GM12878 (cell line): ENCODE results near the gene ASMTL. TPM values are rescaled to one million over a fixed set of nuclear protein-coding genes. Genes with fewer than 3 reads are reported as not detected.

Experiments used
- ATAC-seq: fragments of 200-7000 bp; cut with Tn5 transposase; 3 replicates; pipeline ENCODE4 v1.9.1; 2020; ENCODE audit warnings: mild to moderate bottlenecking, moderate library complexity
- BruUV-seq: library from RNA; stranded (reverse); fragments of 400-500 nt; replicated peaks from 2 replicates; lab custom pipeline; 2021; lab: Mats Ljungman, UMichigan
- CTCF ChIA-PET: fragments of 300-600 bp; sonication (Branson Sonifier 250); formaldehyde crosslinking; extraction: SDS; loops from one replicate; lab custom pipeline; 2021; ENCODE audit warnings: inconsistent platforms; lab: Yijun Ruan, JAX
- POLR2A ChIA-PET: fragments of 350-600 bp; formaldehyde crosslinking; extraction: SDS; loops from one replicate; lab custom pipeline; 2021; ENCODE audit warnings: inconsistent platforms; lab: Charles Lee
- RAD21 ChIA-PET: fragments of 300-600 bp; sonication (Branson Sonifier 250); formaldehyde crosslinking; loops from one replicate; lab custom pipeline; 2023; ENCODE audit warnings: antibody characterized with exemption; ENCODE audit not compliant: unreplicated experiment; lab: Charles Lee
- SMC1A ChIA-PET: fragments of 300-600 bp; sonication (Branson Sonifier 250); formaldehyde crosslinking; loops from one replicate; lab custom pipeline; 2023; ENCODE audit not compliant: unreplicated experiment, uncharacterized antibody; lab: Charles Lee
- DNase-seq: peaks from one replicate; pipeline ENCODE4 v3.0.0-alpha.2; 2011; ENCODE audit warnings: low read depth, low spot score
- FAIRE-seq: peaks from 3 replicates; lab custom pipeline; 2011; peaks lifted over from hg19 to GRCh38; lab: Jason Lieb, UNC
- H2AFZ ChIP-seq: 2 replicates; pipeline ENCODE4 v1.6.0; 2011; ENCODE audit warnings: low read depth, low read length, control low read depth; ENCODE audit not compliant: control insufficient read depth
- H3K27ac ChIP-seq: 2 replicates; pipeline ENCODE4 v1.5.1; 2011; ENCODE audit warnings: control low read depth; ENCODE audit not compliant: control insufficient read depth, insufficient read depth
- H3K27me3 ChIP-seq, 2 experiments: replicated peaks in 1 of 2; 2 replicates each; pipeline versions ENCODE4 v1.6.0 to v1.6.1; 2011; ENCODE audit warnings: low read length in 1 of 2; ENCODE audit not compliant: control insufficient read depth in 2 of 2, insufficient read depth in 2 of 2
- H3K36me3 ChIP-seq, 2 experiments: 2 replicates each; pipeline ENCODE4 v1.5.1; 2011; ENCODE audit warnings: low read length in 1 of 2; ENCODE audit not compliant: control insufficient read depth in 2 of 2, insufficient read depth in 2 of 2
- H3K4me1 ChIP-seq: 2 replicates; pipeline ENCODE4 v1.6.1; 2011; ENCODE audit warnings: mild to moderate bottlenecking, low read length, moderate library complexity, mixed read lengths; ENCODE audit not compliant: control insufficient read depth, insufficient read depth
- H3K4me2 ChIP-seq: 2 replicates; pipeline ENCODE4 v1.6.0; 2011; ENCODE audit warnings: control low read depth; ENCODE audit not compliant: control insufficient read depth, insufficient read depth
- H3K4me3 ChIP-seq: fragments of 200-600 bp; sonication (generic); 2 replicates; pipeline ENCODE4 v1.5.1; 2016
- H3K79me2 ChIP-seq: 2 replicates; pipeline ENCODE4 v1.6.0; 2011; ENCODE audit warnings: low read length; ENCODE audit not compliant: control insufficient read depth, insufficient read depth
- H3K9ac ChIP-seq: 2 replicates; pipeline ENCODE4 v1.8.0; 2011; ENCODE audit warnings: low read length, control low read depth, mixed read lengths; ENCODE audit not compliant: control insufficient read depth, insufficient read depth
- H3K9me3 ChIP-seq: replicated peaks from 3 replicates; pipeline ENCODE4 v1.5.1; 2011; ENCODE audit warnings: mild to moderate bottlenecking, low read length; ENCODE audit not compliant: control insufficient read depth, insufficient read depth
- H4K20me1 ChIP-seq: 2 replicates; pipeline ENCODE4 v1.6.0; 2011; ENCODE audit not compliant: control insufficient read depth, insufficient read depth
- BACH1 ChIP-seq: fragments of 450-650 bp; IDR thresholded peaks from 2 replicates; pipeline ENCODE4 v1.6.1; 2017; ENCODE audit warnings: mild to moderate bottlenecking, borderline replicate concordance
- CHD1 ChIP-seq: IDR thresholded peaks from 2 replicates; pipeline ENCODE4 v1.6.1; 2012; ENCODE audit warnings: low read depth, low read length, improper control_type of control experiment
- ETV6 ChIP-seq, 2 experiments: fragments of 450-650 bp in 1 of 2; IDR thresholded peaks in 1 of 2; conservative IDR thresholded peaks in 1 of 2; 2 replicates each; pipeline ENCODE4 v1.6.1; 2014; ENCODE audit warnings: antibody characterized with exemption in 1 of 2, borderline replicate concordance in 1 of 2, low read depth in 1 of 2, mild to moderate bottlenecking in 1 of 2, moderate library complexity in 1 of 2
- POLR2AphosphoS5 ChIP-seq: IDR thresholded peaks from 2 replicates; pipeline ENCODE4 v1.6.1; 2011; ENCODE audit warnings: mild to moderate bottlenecking, low read length, inconsistent platforms
- YY1 ChIP-seq: IDR thresholded peaks from 2 replicates; pipeline ENCODE4 v1.6.1; 2011; ENCODE audit warnings: low read depth, mild to moderate bottlenecking, low read length
- ZSCAN29 ChIP-seq: fragments of 450-650 bp; IDR thresholded peaks from 2 replicates; pipeline ENCODE4 v1.6.1; 2017; ENCODE audit warnings: mild to moderate bottlenecking, moderate library complexity
- WGBS: methylation state at CpG from one replicate; pipeline ENCODE4 v1.1.6; 2016; ENCODE audit warnings: low lambda C conversion rate; ENCODE audit not compliant: insufficient replicate concordance, insufficient coverage; ENCODE audit errors: missing lambda C conversion rate; 5-methylcytosine and 5-hydroxymethylcytosine counted together
- in situ Hi-C: fragments of 300-500 bp; cut with MboI; formaldehyde crosslinking; loops from 9 replicates; pipeline ENCODE4 v1.14.3; 2018; ENCODE audit warnings: mixed read lengths
- intact Hi-C: fragments of 100-400 bp; cut with micrococcal nuclease; formaldehyde crosslinking; loops from one replicate; pipeline ENCODE4 v1.14.2; 2022; ENCODE audit not compliant: unreplicated experiment
- polyA plus RNA-seq, 11 experiments: library from polyadenylated mRNA; depleted of rRNA in 4 of 11; unstranded in 6 of 11; stranded (reverse) in 5 of 11; fragments of >200 nt; fragmentation: Nextera tagmentation in 4 of 11; fragmentation: Illumina TruSeq in 1 of 11; extraction: Ambion mirVana in 4 of 11; extraction: Trizol in 1 of 11; gene quantifications; 1 replicate in 1 of 11; 2 replicates in 10 of 11; pipeline versions ENCODE4 v1.2.1 to v1.2.3, GENCODE V29; 2011 to 2016; ENCODE audit warnings: inconsistent platforms in 2 of 11, missing spikeins in 2 of 11, low read depth in 1 of 11
- total RNA-seq, 4 experiments: library from RNA; depleted of rRNA in 3 of 4; stranded (reverse); fragments of >200 nt in 3 of 4; fragmentation: Illumina TruSeq in 1 of 4; extraction: Trizol in 1 of 4; gene quantifications; 2 replicates each; pipeline versions ENCODE4 v1.2.1 to v1.2.3, GENCODE V29; 2013 to 2021

Gene ASMTL
- total and polyA plus RNA-seq, 10 of the 15 experiments (the other 5 are each of a cell fraction or from before 2014, with no cell fraction given) = 1.6 to 51.9 (median 32.1) TPM

- TF ChIP-seq CHD1 = no peak
- no peak for TF ChIP-seq ETV6 (conservative IDR thresholded peaks at IDR 0.05 in 1 of 2, IDR thresholded peaks at IDR 0.05 in 1 of 2; ENCODE audit: borderline replicate concordance in 1 of 2, low read depth in 1 of 2)
- peak; percentile 47 for TF ChIP-seq YY1
- TF ChIP-seq POLR2AphosphoS5 = peak; percentile 46; the same call in 1 of the 2 replicates
- TF ChIP-seq BACH1 = no peak
Observed at GRCh38 chrX:1443496-1444075, 9.1 kb downstream of the ASMTL start (continued).

- TF ChIP-seq ZSCAN29 = no peak
- TF ChIP-seq YY1 = peak; percentile 70
- CTCF ChIA-PET = no interaction called here
- Histone ChIP-seq H3K4me1 (peaks cover 8% of the 10 kb centered on the region), H4K20me1 (no peaks in the 10 kb centered on the region), H3K9me3 (peaks cover 21% of the 10 kb centered on the region; the same call in 2 of the 3 replicates), H3K79me2 (peaks cover 12% of the 10 kb centered on the region), H2AFZ (no peak overlapping the region), H3K27me3 (no peaks in the 10 kb centered on the region), H3K9ac (no peak overlapping the region), H3K4me2 (no peak overlapping the region), H3K27ac (no peak overlapping the region), H3K36me3 (peaks cover 17 to 18% of the 10 kb centered on the region in 2 experiments; a peak in 3 of 4 replicates), H3K4me3 (no peak overlapping the region)
- 89% methylated on average over 34 of the region's 38 CpGs for WGBS
- ATAC-seq (no peak), FAIRE-seq (no peak), DNase-seq (no peak)
- intact Hi-C loops = no loop called here
- RAD21 ChIA-PET = no interaction called here
- SMC1A ChIA-PET = no interaction called here
- no TSS peak for BruUV-seq
- POLR2A ChIA-PET = no interaction called here
- in situ Hi-C loops = no loop called here
Observed at GRCh38 chrX:1442724-1443367, 9.9 kb downstream of the ASMTL start.
